ENCODE measurements around the gene LAMA3. TPM values are rescaled to one million over a fixed set of nuclear protein-coding genes. Genes with fewer than 3 reads are reported as not detected.

The LAMA3 gene
- total RNA-seq, 2 donors from 2014 or later, result 0.58 to 1.3 TPM

GRCh38 chr18:23990474-23991410 lies 301.5 kb downstream of the LAMA3 start:
- Histone ChIP-seq H3K27me3 (ENCODE audit: control insufficient read depth, insufficient read depth, low read length, poor library complexity, severe bottlenecking) (no peaks in the 10 kb centered on the region), H3K9me3 (ENCODE audit: control insufficient read depth, low read length) (no peaks in the 10 kb centered on the region), H3K4me1 (ENCODE audit: control insufficient read depth, insufficient read depth, low read length) (no peaks in the 10 kb centered on the region), H3K27ac (ENCODE audit: low read depth, low read length) (no peak overlapping the region), H3K4me3 (ENCODE audit: low read length) (no peak overlapping the region), H3K9ac (ENCODE audit: extremely low read depth, low read length, poor library complexity, severe bottlenecking) (no peak overlapping the region), H3K36me3 (ENCODE audit: control insufficient read depth, insufficient read depth, low read length) (no peaks in the 10 kb centered on the region)
- Mint-ChIP-seq H3K27ac (no peak overlapping the region), H3K9me3 (no peaks in the 10 kb centered on the region), H3K4me3 (no peak overlapping the region), H3K27me3 (ENCODE audit: insufficient read depth) (no peaks in the 10 kb centered on the region), H3K4me1 (peaks cover 11% of the 10 kb centered on the region), H3K36me3 (ENCODE audit: low read depth) (no peaks in the 10 kb centered on the region)
- 94 to 100% methylated on average over 1 to 4 of the region's 6 CpGs for whole genome bisulfite sequencing, 2 experiments (ENCODE audit: insufficient coverage in 1 of 2, insufficient read length in 1 of 2)
- no peak for DNase-seq
- TF ChIP-seq, protein P1, sequence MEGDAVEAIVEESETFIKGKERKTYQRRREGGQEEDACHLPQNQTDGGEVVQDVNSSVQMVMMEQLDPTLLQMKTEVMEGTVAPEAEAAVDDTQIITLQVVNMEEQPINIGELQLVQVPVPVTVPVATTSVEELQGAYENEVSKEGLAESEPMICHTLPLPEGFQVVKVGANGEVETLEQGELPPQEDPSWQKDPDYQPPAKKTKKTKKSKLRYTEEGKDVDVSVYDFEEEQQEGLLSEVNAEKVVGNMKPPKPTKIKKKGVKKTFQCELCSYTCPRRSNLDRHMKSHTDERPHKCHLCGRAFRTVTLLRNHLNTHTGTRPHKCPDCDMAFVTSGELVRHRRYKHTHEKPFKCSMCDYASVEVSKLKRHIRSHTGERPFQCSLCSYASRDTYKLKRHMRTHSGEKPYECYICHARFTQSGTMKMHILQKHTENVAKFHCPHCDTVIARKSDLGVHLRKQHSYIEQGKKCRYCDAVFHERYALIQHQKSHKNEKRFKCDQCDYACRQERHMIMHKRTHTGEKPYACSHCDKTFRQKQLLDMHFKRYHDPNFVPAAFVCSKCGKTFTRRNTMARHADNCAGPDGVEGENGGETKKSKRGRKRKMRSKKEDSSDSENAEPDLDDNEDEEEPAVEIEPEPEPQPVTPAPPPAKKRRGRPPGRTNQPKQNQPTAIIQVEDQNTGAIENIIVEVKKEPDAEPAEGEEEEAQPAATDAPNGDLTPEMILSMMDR (conservative IDR thresholded peaks at IDR 0.05), result no peak

- Mint-ChIP-seq H3K4me3 (no peak overlapping the region), H3K27ac (no peak overlapping the region), H3K9me3 (no peaks in the 10 kb centered on the region), H3K36me3 (ENCODE audit: low read depth) (no peaks in the 10 kb centered on the region), H3K4me1 (peaks cover 9% of the 10 kb centered on the region), H3K27me3 (ENCODE audit: insufficient read depth) (no peaks in the 10 kb centered on the region)
- WGBS, 2 experiments (ENCODE audit: insufficient coverage in 1 of 2, insufficient read length in 1 of 2), result 90 to 96% methylated on average over 3 to 7 of the region's 7 CpGs
- Histone ChIP-seq H3K27me3 (ENCODE audit: control insufficient read depth, insufficient read depth, low read length, poor library complexity, severe bottlenecking) (no peaks in the 10 kb centered on the region), H3K9me3 (ENCODE audit: control insufficient read depth, low read length) (no peaks in the 10 kb centered on the region), H3K9ac (ENCODE audit: extremely low read depth, low read length, poor library complexity, severe bottlenecking) (no peak overlapping the region), H3K4me1 (ENCODE audit: control insufficient read depth, insufficient read depth, low read length) (no peaks in the 10 kb centered on the region), H3K36me3 (ENCODE audit: control insufficient read depth, insufficient read depth, low read length) (no peaks in the 10 kb centered on the region), H3K4me3 (ENCODE audit: low read length) (no peak overlapping the region), H3K27ac (ENCODE audit: low read depth, low read length) (no peak overlapping the region)
- TF ChIP-seq, protein P1 (conservative IDR thresholded peaks at IDR 0.05), result no peak
- DNase-seq, result no peak
These were observed 303.1 kb downstream of the LAMA3 start for GRCh38 chr18:23992089-23992940.

GRCh38 chr18:23992941-23993280 lies 303.7 kb downstream of the LAMA3 start:
- 84 to 100% methylated on average over 1 to 2 of the region's 2 CpGs for whole genome bisulfite sequencing, 2 experiments (ENCODE audit: insufficient coverage in 1 of 2, insufficient read length in 1 of 2)
- TF ChIP-seq, protein P1 (conservative IDR thresholded peaks at IDR 0.05), result no peak
- Histone ChIP-seq H3K9ac (ENCODE audit: extremely low read depth, low read length, poor library complexity, severe bottlenecking) (no peak overlapping the region), H3K27me3 (ENCODE audit: control insufficient read depth, insufficient read depth, low read length, poor library complexity, severe bottlenecking) (no peaks in the 10 kb centered on the region), H3K36me3 (ENCODE audit: control insufficient read depth, insufficient read depth, low read length) (no peaks in the 10 kb centered on the region), H3K9me3 (ENCODE audit: control insufficient read depth, low read length) (no peaks in the 10 kb centered on the region), H3K27ac (ENCODE audit: low read depth, low read length) (no peak overlapping the region), H3K4me1 (ENCODE audit: control insufficient read depth, insufficient read depth, low read length) (no peaks in the 10 kb centered on the region), H3K4me3 (ENCODE audit: low read length) (no peak overlapping the region)
- H3K27me3 Mint-ChIP-seq (ENCODE audit: insufficient read depth), result no peaks in the 10 kb centered on the region
- no peaks in the 10 kb centered on the region for H3K9me3 Mint-ChIP-seq
- DNase-seq, result no peak
- H3K36me3 Mint-ChIP-seq (ENCODE audit: low read depth), result no peaks in the 10 kb centered on the region
- H3K4me3 Mint-ChIP-seq, result no peak overlapping the region
- peaks cover 9% of the 10 kb centered on the region for H3K4me1 Mint-ChIP-seq
- H3K27ac Mint-ChIP-seq, result no peak overlapping the region

All from endodermal cell (in vitro differentiated cells).